Right ventricle myocardium superior (tissue), 1 donor: ENCODE data around the gene OMP. TPM values are rescaled to one million over a fixed set of nuclear protein-coding genes. Genes with fewer than 3 reads are reported as not detected.

ENCODE experiments used
- ATAC-seq: fragments of 200-7000 bp; cut with Tn5 transposase; one replicate; pipeline ENCODE4 v1.9.1; 2020; ENCODE audit warnings: mild to moderate bottlenecking; ENCODE audit not compliant: poor library complexity
- DNase-seq: peaks from one replicate; pipeline ENCODE4 v3.0.0-alpha.2; 2020
- intact Hi-C: fragments of 100-400 bp; cut with DNase I; formaldehyde crosslinking; loops from one replicate; pipeline ENCODE4 v1.11.2; 2022
- total RNA-seq: library from RNA; stranded (reverse); fragmentation: NEBNext Ultra II Directional; extraction: Animal tissue kit (Norgen Biotek cat#: 25700); gene quantifications from one replicate; pipeline ENCODE4 v1.2.1, GENCODE V29; 2021
- donor health status: DM: no; HTN: yes; CAD: no; lungs with severe emphysema.

OMP gene
- total RNA-seq, 1 donor from 2014 or later = not detected

DNA sequence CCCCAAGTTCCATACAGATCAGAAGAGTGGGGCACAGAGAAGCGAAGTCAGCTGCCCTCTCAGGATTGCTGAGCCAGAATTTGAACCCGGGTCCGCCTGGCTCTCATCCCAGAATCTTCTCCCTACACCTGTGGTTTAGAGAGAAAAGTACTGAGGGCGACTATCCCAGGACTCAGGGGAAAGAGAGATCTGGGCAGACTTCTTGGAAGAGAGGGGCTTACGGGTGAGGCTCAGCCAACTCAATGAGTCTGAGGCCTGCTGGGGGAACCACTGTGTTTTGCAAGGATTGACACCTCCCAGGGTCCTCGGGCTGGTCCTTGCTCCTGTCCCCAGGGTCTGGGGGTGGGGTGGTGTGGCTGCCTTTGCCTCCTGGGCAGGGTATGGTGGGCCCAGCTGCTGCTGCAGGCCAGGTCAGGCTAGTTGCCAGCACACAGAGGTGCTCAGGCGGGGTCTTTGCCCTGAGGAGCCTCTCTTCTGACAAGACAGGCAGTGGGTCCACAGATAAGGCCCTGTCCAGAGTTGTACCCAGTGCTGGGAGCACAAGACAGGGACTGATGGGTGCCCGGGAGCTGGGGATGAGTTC is 34.7 kb upstream of the OMP start:
- peak; percentile 20 for DNase-seq
- intact Hi-C loops = no loop called here

DNA sequence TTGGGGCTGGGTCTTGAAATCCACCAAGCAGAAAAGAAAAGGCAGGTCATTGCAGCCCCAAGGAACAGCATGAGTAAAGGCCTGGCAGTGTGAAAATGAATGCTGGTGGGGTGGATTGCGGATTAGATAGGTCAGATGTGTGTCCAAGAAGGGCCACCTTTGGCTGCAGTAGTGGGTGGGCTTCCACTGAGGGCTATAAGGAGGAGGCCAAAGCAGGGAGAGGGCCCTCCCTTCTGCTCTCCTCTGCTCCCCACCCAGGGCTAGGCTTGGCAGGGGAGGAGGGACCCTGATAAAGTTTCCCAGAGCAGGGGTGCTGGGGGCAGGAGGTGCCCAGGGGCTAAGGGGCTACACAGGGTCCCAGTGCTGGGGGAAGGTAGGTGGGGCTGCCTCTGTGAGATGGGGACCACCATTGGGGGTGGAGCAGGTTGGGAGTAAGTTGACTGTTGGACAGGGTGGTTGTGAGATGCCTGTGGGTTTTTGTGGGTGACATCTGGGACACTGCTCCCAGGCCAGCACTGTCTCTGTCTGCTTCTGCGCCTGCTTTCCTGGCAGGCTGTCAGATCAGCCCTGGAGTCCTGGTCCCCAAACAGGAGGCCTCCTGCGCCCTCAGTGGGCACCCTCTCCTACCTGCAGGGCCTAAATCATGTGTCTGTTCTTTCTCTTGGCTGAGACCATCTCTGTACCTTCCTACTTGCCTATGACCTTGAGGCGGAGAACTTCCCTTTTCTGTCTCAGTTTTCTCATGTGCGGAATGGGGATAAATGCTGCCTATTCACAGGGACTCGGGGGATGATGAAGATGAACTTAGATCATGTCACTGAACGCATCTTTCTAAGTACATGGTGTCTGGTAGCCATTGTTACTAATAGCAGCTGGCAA is 33.9 kb upstream of the OMP start:
- DNase-seq (no peak), ATAC-seq (no peak)
- intact Hi-C loops = no loop called here

More for the DNA sequence above, 34.7 kb upstream of the OMP start:
- no peak for ATAC-seq

DNA sequence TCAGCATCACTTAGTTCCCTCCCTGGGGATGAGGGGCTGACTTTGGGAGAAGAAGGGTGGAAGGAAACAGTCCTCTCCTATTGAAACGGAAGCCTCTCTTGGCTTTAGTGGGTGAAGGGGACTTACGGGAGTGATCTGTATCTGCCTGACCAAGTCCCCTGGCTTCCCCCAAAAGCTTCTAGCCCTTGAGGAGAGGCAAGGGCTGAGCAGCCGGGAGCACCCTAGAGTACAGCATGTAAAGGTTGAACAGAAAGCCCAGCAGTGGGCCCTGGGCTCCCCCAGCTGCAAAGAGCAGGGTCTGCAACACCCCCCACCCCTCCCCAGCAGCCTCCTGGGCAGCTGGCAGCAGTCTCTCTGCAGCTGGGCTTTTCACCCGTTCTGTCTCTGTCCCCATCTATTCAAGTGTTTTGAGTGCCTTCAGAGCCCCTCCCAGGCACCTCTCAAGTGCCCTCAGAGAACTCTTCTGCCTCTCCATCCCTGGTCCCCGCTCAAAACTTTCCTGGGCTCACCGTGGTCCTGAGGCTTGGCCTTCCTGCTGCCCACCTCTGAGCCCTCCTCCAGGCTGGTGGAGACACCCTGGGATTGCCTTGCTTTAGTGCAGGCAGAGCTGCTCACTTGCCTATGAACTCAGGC is 33.2 kb upstream of the OMP start:
- ATAC-seq (no peak), DNase-seq (no peak)
- intact Hi-C loops = no loop called here

DNA sequence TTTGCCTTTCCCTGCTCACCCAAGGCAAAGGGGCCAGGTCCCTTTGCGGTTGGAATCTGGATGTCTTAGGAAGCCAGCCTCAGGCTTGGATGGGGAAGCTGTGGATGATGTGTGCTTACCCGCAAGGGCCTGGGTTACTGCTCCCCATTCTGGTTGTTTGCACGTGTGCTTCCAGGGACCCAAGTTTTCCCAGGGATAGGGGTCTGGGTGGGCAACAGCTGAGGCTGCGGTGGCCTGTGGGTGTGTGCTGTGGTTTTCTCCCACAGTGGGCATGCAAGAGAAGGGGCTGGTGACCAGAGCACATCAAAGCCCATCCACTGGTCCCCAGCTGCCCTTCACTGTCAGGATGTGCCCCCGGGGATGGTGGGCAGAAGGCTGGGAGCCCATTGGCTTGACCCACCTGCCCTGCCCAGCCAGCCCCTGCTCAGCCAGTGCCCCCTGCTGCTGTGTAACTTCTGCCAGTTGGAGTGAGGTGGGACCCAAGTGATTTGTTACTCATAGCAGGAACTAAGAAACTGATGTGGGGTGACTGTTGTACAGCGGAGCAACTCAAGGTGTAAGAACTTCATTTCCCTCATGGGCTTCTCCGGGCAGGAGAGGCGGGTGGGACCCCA is 32.6 kb upstream of the OMP start:
- DNase-seq = no peak
- ATAC-seq = no peak
- intact Hi-C loops = no loop called here

DNA sequence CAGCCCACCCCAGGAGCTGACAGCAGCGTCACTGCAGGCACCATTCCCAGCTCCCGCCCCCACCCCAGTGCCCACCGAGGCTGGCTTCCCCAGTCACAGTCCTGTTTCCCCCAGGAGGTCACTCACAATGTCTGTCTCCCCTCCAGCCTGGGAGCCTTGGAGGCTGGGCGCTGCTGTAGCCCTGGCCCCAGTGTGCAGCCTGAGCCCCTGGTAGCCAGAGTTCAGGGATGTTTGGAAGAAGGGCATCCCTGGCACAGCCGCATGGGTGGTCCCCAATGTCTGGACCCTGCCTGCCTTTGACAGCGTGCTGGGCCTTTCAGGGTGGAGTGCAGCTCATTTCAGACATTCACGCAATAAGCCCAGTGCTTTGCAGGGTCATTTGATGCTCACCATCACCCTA is 31.6 kb upstream of the OMP start:
- intact Hi-C loops = no loop called here
- DNase-seq (peak; percentile 23), ATAC-seq (no peak)

DNA sequence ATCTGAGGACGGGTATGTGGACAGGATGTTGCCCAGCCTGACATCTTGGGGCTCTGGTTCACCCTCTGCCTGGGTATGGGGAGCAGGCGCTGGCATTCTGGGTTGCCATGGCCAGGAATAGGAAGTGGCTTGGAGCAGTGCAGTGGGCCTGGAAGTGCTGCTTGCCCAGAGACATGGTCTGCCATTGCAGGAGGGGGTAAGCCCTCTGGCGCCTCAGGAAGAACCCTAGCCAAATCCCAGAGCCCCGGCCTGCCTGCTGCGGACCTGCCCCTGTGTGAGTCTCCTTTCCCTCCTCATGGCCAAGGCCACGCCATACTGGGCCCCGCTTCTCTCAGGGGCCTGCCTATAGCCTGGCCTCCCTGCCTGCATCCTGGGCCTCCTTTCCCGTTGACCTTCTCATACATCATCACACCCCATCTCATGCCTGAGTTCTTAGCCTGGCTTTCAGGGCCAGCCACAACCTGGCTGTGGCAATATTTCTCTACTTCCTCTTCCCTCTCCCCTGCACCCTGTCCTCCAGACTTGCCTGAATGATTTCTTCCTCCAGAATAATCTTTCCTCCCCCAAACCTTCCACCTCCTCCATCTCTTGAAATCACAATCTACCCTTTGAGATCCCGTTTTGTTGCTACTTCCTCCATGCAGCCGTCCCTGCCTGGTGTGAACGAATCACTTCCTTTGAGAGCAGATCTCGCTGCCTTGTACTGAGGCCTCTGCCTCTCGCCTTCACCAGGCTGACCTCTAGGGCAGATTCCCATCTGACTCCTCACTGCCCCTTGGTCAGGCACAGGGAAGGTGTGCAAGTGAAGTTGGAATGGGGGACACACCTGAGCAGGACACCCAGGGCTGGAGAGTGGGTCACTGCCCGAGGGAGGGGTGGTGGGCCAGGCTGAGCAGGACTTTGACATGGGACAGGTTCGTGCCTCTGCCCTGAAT is 30.7 kb upstream of the OMP start:
- intact Hi-C loops = no loop called here
- ATAC-seq (no peak), DNase-seq (peak; percentile 33)

DNA sequence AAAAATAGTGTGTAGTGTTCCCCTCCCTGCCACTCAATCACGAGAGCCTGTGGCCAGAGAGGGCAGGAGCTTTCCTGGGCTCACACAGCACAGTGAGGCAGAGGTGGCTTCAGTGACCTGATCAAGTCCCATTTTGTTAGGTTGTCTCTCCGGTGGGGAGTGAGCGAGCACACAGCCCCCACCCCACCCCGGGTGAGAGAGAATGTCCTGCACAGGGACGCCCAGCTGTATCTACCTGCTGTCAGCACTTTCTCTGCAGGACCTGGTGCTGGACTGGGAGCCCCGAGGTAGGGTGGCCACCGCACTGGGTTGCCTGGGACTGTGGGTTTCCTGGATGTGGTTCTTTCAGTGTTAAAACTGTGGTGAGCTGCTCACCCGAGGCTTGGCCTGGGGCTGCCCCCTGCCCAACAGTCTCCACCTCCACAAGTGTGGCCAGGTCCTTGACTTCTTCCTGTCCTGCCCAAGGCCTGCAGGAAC is 29.8 kb upstream of the OMP start:
- intact Hi-C loops = no loop called here
- ATAC-seq = peak; percentile 3
- no peak for DNase-seq

DNA sequence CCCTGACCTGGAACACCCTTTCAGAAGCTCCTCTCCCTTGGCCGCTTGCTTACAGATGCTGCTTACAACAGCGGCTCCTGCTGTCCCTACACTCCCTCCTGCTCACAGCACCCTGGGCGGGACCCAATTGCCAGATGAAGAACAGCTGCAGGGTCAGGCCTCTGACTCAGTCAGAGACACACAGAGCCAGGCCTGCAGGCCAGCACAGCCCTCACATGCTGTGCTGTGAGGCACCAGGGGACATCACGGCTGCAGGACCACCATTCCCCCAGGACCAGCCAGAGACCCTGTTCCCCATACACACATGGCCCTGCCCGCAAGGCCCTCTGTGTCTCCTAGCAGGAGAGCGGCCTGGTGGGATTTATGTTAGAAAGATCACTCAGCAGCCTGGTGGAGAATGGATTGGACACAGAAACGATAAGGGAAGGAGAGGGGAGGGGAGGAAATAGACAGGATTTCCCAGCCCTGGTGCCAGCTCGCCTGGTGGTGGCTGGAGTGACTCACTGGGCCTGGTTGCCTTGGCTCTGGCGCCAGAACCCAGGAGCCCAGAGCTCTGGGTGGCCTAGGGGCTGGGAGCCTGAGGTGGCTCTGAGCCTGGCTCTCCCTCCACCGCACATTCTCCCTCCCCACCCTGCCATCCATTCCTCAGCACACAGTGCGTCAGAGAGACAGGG is 29.2 kb upstream of the OMP start:
- intact Hi-C loops = no loop called here
- DNase-seq (peak; percentile 90), ATAC-seq (peak; percentile 95)

DNA sequence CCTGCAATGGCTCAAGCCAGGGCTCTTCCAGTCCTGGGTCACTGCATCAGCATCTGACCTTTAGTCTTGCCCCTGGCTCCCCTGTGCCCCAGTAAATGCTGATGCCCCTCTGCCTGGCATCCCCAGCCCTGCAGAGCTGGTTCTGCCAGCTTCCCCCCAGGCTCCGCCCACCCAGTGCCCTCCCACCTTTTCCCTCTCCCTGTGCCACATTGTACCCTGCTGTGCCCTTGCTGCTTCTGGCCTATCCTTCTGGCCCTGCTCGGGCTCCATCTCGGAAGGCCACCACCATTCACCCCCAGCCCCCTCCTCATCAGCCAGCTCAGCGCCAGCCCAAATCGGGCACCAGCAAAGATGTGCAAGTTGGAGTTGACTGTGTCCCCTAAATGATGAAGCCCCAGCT is 28.4 kb upstream of the OMP start:
- DNase-seq (peak; percentile 37), ATAC-seq (peak; percentile 9)
- intact Hi-C loops = no loop called here

DNA sequence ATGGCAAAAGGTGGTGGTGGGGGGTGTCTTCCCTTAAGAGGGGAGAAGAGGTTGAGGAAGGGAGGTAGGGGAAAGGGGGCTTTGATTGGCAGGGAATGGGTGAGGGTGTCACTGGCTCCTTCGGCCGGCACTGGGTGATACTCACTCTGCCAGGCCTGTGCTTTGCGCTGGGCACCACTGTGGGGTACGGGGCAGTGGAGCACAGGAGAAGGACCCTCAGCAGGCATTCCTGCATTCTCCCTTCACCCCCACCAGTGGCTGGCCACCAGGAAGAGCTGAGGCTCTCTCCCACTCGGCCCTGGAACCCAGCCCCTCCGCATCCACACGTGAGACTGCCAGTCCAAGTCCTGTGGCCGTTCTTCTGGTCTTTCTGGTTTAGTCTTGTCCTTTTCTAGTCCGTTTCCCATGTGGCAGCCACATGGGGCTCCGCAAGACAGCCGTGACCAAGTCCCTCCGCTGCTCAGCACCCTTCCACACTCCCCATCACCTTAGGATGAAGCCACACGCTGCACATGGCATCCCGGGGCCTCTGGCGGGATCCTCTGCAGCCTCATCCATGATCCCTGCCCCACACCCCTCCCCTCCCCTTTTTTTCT is 27.9 kb upstream of the OMP start:
- ATAC-seq (no peak), DNase-seq (peak; percentile 35)
- intact Hi-C loops = no loop called here

DNA sequence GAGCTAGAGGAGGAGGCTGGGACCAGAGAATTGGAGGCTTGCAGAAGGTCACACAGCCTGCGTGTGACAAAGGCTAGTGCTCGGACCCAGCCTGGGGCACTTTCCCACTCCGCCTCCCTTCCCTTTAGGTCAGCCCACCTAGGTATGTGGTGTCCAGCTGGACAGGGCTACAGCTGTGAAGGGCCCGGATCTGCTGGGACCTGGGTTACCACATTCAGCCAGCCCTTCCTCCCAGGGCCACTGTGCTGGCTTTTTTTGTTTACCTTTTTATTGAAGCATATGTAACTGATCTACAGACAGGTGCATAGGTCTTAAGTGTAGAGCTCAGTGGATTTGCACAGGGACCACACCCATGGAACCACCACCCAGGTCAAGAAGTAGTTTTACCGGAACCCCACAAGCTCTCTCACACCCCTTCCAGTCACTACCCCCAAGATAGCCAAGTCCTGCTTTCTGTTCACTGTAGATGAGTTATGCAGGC is 27.2 kb upstream of the OMP start:
- DNase-seq = no peak
- intact Hi-C loops = no loop called here
- no peak for ATAC-seq

DNA sequence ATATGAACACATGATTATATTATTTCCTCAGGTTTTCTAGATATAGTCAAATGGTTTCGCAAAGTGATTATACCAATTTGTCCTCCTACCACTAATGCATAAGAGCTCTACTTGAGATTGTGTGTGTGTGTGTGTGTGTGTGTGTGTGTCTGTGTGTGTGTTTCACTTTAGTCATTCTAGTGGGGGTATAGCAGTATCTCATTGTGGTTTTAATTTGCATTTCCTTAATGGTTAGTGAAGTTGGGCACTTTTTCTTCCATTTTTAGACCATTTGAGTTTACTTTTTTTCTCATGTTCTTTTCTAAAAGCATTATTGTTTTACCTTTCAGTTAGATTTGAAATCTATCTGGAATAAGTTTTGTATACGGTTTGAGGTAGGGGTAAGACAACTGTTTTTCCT is 23.0 kb upstream of the OMP start:
- intact Hi-C loops = no loop called here
- ATAC-seq (no peak), DNase-seq (no peak)

DNA sequence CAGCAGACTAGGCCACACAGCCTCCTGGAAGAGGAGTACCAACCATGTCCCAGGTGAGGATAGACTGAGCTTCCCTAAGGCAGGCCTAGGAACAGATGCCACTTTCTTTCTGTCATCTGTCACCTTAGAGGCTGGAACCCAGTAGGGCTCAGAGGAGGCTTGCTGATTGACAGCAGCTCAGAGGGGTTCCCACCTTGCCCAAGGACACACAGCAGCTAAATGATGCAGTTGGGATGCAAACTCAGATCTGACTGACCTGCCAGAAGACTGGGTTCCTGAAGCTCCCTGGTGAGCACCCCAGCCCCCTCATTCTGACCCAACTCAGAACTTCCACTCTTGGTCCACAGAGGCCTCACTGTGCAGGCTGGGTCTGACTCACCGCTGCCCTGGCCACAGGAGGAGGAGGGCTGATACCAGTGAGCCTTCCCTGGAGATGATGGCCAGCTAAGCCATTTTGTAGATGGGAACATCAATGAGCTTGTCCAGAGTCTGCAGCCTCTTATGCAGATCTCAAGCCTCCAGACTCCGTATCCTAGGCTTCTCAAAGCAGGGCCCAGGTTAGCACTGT is 21.9 kb upstream of the OMP start:
- intact Hi-C loops = no loop called here
- ATAC-seq (no peak), DNase-seq (no peak)

DNA sequence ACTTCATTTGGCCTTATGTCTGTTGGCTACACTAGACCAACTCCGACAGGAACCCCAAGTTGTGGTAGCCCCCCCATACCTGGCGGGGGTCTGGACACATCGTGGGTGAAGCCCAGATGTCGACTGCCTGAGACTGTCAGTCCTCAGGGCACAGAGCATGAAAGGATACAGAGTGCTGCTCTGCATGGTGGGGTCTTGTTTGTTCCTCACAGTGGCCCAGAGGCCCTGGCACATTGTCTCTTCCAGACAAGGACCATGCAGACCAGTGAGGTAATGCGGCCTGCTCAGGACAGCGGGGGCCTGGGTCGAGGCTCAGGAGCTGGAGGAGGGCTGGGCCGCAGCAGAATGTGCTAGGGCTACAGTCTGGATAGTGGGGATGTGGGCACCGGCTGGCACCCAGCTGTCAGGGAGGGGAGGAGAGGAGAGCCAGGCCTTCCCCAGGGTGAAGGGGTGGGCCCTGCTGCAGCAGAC is 21.2 kb upstream of the OMP start:
- DNase-seq (no peak), ATAC-seq (no peak)
- intact Hi-C loops = no loop called here

DNA sequence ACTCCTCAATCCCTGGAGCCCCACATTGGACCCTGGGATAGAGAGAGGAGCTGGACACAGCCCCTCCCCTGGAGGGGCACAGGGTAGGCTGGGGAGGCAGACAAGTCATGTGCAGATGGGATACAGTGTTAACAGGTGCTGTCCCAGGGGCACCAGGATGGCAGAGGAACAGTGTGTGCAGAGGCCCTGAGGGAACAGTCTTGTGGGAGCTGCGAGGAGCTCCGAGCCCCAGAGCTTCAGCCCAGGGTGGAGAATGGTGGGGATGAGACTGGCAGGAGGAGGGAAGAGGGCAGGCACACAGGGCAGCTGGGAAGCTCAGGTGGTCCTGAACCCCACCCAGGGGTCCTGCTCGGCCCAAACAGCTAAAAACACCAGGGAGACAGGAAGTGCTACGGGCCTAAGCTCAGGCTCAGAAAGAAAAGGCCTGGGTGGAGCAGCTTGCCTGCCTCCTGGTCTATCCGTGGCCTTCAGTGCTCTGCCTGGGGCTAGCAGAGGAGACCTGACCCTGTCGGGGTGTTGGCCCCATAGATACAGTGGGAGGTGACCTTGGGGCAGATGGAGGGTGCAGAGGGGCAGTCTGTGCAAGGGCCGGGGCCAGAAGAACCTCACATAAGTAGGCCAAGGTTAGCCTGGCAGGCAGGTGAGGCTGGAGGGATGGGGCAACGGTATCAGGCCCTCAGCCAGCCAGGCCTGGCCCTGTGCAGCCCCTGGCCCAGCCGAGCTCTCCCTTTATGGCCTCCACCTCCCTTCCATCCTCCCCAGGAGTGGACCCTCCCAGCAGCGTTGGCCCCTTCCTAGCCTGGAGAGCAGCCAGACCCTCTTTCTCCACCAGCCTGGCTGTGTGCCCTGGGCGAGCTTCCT is 20.4 kb upstream of the OMP start:
- ATAC-seq (peak; percentile 16), DNase-seq (peak; percentile 23)
- intact Hi-C loops = no loop called here
